HTERT RPE-1 (cell line): Measurements from ENCODE around the gene CNTNAP5.

ENCODE experiments used
- in situ Hi-C: fragments of 300-500 bp; cut with MboI; formaldehyde crosslinking; loops from 4 replicates; pipeline ENCODE4 v1.14.3; 2020; ENCODE audit warnings: low sequenced_read_pairs

The CNTNAP5 gene

DNA sequence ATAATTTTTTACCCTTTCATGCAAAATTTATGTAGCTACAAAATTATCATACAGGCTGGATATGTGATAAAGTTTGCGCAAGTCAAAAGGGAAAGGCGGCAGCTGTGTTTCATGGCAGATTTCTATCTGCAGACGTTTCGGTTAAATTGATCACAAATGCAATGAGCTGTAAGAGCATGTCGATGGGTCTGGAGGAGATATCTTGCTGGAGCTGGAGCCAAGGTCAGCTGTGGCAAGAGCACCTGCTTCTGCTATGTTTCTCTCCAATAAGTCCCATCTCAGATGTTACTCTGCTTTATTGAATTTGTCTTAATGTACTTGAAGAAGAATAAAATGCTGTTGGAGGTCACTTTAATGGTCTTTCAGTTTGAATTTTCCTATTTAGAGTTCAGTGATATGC is 749.7 kb downstream of the CNTNAP5 start:
- in situ Hi-C loops: no loop called here

DNA sequence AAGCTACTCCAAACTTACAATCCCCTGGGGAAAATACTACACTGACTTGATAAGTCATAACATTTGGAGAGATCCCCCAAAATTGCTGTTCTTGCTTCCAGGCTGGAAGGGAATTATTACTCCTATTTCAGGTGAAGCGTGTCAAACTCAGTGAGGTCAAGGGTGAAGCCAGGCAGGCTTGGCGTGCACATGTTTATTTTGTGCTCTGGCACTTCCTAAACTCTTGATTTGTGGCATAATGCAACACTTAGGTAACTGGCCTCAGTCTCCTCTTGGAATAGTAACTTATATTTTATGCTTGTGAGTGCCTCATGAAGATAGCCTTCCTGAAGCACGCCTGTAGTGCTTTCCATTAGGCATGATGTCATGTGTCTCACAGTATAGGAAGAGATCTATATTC is 751.2 kb downstream of the CNTNAP5 start:
- in situ Hi-C loops: no loop called here

DNA sequence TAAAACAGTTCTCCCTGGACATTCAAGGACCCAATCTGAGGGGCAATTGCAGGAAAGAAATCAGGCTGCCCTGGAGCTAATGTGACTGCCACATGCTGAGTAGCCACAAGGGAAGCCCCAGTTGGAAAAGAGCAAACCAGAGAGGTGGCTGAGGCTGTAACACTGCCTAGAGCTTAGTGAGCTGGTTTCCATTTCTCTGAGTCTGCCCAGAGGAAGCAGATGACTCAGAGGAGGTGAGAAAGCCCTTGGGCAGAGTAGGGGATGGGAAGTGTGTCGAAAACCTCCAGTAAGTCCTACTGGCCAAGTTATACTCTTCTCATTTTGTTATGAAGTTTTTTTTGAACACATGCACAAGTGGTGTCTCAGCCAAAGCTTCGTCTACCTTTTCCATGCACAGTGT is 753.0 kb downstream of the CNTNAP5 start:
- in situ Hi-C loops: no loop called here

DNA sequence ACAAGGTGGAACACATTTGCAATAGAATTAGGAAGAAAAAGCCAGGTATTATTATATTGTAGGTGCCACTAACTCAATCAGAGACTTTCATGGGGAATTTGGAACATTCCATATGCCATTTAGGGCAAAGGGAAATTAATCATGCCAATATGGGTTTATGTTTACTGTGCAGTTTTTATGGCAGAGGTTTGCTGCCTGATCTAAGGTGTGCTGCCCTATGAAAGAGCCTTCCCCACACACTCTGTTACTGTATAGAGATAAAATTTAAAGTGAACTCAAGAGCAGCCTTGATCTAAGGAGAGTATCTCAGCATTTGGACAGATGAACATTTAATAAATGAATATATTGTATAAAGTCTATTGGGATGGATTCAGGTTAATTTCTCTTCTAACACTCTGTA is 771.6 kb downstream of the CNTNAP5 start:
- in situ Hi-C loops: no loop called here

DNA sequence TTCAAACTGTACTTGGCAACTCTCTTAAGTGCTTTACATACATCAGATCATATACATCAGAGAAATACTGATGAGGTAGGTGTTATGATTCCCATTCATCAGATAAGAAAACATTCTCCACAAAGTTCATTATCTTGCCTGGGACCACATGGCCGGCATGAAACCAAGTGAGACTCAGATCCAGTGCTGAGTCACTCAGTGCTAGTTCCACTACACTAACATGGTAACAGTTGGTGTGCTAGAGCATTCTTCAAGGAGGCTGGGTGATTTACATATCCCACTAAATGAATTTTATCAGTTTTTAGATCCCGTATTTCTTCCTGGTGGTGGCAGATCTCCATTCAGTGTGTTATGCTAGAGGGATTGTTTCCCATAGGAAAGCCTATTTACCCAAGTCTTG is 772.0 kb downstream of the CNTNAP5 start:
- in situ Hi-C loops: no loop called here

DNA sequence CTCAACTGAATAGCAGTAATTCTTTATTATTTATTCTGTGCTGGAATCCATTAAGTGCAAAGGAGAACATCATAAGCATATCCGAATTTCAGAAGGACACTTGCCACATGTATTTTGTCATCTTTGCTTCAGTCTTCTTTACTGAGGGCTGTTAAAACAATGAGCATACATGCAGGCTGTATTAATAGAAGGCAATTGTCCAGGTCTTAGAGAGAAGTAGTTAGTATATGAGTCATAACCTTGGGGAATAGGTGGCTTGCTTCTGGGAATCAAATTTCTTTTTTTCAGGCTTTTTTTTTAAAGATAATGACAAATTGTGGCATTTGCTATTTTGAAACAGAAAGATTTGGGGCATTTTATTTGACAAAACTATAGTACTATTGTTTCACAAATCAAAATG is 773.5 kb downstream of the CNTNAP5 start:
- in situ Hi-C loops: no loop called here

DNA sequence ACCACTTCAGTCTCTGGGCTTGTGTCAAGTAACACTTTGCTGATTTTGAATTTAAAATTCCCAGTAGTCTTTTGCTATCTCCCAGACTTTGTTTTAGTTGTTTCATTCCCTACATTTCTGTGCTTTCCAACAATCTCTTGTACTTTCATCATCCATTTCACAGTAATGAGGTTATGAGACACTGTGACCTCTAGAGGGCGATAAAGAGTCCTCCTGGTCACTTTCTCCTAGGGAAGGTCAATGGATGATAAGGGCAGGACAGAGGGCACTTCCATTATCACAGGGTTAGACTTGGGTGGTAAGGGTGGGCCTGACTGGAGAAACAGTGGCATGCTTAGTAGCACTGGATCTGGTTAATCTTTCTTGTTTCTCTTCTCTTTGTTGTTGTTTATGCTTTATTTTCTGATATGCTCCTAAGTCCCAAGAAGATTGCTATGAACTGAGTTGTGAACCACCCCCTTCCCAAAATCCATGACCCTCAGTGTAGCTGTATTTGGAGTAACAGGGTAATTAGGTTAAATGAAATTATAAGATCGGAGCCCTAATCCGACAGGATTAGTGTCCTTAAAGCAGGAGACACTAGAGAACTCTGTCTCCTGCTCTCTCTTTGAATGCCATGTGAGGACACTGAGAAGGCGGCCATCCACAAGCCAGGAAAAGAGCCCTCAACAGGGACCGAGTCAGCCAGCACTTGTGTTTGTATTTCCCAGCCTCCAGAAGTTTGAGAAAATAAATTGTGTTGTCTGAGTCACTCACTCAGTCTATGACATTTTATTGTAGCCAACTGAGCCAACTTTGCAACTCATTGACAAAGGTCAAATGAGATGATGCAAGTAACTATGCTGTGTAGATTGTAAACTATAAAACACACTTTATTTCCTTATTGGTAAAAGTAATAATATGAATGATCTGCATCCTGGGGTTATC is 779.2 kb downstream of the CNTNAP5 start:
- in situ Hi-C loops: no loop called here

DNA sequence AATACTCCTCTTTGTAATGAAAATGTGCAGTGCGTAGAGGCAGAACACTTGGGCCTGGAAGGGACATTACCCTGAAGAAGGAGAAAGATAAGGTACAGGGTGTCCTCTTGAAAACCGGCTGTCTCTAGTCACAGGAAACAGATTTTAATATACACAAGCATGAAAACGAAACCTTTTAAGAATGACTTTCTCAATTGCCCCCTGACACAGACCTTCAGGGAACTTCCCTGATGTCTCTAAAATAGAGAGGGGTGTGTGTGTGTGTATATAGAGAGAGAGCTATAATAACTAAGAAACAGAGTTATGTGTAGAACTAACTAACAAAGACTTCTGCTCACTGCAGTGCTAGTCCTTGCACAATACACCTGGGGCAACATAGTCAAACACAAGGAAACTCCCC is 780.0 kb downstream of the CNTNAP5 start:
- in situ Hi-C loops: no loop called here

DNA sequence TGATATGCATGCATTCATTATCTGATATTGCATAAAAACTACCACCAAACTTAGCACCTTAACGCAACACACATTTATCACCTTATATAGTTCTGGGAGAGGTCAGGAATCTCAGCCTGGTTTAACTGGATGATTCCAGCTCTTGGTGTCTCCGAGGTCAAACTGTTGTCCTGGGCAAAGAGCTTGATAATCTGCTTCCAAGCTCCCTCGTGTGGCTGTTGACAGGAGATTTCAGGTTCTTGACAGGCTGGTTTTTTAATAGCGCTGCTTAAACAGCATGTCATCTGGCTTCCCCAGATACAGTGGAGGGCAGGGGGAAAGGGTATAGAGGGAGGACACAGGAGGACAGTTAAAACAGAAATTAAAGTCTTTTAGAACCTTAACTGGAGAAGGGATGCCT is 785.0 kb downstream of the CNTNAP5 start:
- in situ Hi-C loops: no loop called here

DNA sequence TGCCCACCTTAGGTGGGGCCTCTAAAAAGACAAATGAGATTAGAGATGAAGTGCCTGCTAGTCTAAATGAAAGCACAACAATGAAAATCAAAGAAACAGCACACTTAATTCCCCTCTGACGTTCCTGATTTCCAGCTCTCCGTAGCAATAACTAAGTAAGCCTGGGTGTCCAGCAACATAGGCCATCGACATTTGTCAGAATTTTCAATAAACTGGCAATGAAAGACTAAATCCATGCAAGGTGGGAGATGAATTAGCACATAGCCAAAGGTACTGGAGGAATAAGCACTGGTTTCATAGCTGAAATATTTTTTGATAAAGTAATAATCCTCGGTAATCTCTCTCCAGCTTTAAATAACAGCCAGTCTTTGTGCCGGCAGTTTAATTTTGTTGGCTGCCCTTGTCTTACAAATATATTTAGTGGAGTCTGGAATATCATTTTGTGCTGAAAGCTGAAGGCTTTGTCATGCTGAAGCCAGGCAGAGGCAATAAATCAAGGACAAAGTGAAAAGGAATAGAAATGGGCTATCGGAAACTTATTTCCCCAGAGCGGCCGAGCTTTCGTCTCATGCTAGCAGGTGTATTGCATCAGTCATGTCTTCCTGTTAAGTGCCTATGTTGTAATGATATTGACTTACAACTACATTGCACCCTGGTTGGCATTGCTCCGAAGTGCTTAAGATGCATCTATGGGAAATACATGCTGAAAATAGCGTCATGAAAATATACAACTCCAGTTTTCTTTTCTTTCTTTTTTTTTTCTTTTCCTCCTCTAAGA is 790.1 kb downstream of the CNTNAP5 start:
- in situ Hi-C loops: no loop called here

DNA sequence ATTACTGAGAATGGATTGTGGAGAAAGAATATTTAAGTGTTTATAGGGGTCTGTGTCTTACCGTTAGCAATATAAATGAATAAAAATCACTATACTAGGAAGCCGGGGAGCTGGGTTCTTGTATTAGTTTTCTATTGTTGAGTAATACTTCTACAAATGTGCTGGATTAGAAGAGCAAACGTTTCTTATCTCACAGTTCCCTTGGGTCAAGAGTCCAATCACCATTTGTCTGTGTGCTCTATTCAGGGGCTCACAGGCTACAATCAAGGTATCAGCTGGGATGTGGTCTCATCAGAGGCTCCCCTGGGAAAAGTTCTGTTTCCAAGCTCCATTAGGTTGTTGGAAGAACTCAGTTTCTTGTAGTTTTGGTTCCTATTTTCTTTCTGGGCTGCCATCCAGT is 790.9 kb downstream of the CNTNAP5 start:
- in situ Hi-C loops: no loop called here

DNA sequence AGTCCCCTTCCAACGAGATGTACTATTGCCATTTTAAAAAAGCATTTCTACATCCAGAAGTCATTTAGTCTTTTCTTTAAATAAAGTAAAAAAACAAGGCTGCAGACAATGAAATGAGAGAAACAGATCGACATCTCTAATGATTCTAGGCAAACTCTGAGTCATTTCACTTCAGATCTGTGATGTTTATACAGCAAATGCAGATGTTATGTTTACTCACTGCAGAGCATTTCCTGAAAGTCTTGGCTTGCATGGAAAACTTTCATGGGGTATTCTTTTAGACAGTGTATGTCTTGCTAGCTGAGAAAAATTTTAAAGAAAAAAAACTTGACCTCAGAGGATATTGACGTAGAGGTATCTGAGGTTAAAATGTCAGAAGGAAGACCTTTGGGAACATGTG is 797.4 kb downstream of the CNTNAP5 start:
- in situ Hi-C loops: no loop called here

DNA sequence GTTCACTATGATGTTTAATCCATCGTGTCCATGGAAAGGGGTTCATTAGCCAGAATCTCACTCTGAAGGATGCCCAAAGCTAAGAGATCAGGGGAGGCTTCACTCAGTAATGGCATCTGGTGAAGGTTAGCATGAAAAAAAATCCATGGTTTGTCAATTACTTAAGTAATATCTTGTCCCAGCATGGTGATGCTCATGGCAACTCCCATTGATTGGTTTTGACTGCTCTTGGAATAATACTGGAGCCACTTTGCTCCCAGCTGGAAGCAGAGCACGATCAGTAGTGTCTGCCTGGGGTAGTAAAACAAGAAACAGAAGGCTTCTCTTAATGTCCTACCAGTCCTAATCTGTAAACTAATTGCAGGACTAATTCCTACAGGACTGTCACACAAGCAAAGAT is 799.4 kb downstream of the CNTNAP5 start:
- in situ Hi-C loops: no loop called here

DNA sequence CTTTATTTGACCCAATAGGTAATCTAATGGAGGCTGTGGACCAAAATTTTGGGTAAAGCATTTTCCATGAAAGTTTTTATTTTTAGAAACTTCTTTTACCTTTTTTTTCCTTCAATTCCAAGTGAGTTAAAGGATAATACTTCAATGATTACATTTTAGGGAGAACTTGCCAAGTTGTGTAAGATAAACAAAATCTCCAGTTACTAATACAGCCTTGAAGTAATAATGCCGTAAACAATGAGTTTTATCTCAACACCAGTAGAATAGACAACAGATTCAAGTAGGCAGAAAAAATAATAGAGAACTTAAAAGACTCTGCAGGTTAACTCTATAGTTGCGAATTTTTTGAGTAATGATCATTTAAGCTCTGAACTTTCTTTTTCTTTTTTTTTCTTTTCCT is 807.4 kb downstream of the CNTNAP5 start:
- in situ Hi-C loops: no loop called here

DNA sequence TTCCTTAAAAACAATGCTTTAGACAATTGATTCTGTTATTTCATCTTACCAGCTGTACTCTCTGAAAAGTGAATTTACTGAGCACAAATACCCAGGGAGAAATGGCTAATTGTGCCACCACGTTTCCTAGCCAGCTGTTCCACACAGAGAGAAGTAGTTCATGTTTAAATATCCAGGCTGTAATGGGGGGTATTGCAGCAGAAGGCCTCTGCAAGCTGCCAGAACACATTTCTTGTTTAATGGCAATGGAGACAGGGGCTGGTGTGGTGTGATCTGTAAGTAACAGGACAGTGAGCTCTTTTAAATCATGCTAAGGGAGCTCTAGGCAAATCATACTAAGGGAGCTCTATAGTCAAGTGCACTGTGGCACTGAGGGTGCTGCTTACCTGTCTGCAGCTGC is 809.2 kb downstream of the CNTNAP5 start:
- in situ Hi-C loops: no loop called here

DNA sequence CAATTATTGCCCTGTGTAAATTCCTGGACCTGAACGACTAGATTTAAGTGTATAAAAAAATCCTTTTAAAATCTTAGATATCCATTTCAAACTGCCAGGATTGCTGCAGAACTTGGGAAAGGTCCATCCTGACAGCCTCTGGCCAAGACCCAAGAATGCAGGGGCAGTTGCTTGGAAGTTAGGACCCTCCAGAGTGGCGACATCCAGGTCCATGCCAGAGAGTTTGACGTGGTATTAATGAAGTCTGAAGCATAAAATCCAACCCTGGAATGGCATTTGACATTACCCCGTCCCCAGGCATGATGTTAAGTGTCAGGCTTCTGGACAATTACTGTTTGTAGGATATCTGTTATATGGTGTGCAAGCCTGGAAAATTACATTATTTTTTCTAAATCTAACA is 810.2 kb downstream of the CNTNAP5 start:
- in situ Hi-C loops: no loop called here

DNA sequence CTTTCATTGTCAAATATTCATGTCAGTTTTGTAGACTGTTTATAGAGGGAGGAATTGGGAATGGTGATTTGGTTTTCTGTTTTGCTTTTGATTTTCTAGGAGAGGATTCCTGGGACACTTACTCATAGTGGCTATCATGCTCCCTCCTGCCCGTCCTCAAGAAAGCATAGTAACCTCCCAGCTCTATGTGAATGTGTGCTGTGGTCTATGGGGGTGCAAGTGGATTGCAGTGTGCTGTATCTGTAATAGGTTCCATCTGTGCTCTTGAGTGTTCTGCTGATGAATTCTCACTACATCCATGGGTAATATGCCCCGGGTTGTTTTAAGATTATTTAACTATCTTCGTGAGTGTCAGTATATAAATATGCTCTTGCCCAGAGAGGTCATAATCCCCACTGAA is 811.3 kb downstream of the CNTNAP5 start:
- in situ Hi-C loops: no loop called here

DNA sequence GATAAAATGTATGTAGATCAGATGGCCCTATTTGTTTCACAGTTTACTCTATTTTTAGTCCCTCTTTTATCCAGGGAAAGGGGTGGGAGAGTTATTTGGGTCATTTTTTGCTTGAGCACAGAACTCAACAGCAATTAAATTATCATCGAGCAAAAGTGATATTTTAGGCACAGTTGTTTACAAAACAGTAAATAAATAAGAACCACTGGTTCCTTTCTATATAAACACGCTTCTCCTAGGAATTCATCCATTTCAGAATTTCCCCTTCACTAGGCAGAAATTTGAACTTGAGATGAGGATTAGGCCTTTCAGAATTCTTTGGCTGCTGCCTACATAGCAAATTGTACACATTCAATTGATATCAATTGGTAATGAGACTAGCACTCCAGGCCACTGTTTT is 812.4 kb downstream of the CNTNAP5 start:
- in situ Hi-C loops: no loop called here

DNA sequence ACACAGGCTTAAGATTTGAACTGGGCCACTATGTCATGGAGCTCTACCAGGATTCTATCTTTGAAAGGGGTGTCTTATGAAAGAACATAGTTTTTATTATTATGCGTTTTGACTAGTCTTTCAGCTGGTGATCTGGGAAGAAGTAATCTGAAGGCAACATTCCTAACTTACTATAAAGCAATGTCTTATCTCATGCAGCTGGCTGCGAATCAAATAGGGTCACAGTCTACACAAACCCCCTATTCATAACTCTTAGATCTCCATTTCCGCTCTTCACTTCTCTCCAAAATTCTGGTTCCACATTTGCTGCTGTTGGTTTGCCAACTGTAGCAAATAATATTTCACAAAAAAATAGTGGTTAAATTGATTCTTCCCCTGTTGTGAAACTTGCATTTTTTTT is 813.3 kb downstream of the CNTNAP5 start:
- in situ Hi-C loops: no loop called here

DNA sequence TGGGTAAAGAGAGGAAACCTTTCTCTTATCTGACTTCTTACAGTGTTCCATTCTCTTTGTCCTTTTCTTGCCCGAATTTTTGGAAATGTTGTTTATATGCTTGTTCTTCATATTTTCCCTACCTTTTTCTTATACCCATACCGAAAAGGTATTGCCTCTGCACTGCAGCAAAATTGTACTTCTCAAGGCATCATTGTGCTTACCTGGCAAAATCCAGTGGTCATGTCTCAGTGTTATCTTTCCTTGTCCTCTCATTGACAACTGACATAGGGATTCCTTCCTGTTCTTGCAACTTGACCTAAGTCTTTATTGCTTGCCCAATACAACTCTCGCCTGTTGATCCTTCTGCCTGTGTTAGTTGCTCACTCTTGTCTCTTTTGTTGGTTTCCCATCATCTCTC is 842.2 kb downstream of the CNTNAP5 start:
- in situ Hi-C loops: no loop called here

DNA sequence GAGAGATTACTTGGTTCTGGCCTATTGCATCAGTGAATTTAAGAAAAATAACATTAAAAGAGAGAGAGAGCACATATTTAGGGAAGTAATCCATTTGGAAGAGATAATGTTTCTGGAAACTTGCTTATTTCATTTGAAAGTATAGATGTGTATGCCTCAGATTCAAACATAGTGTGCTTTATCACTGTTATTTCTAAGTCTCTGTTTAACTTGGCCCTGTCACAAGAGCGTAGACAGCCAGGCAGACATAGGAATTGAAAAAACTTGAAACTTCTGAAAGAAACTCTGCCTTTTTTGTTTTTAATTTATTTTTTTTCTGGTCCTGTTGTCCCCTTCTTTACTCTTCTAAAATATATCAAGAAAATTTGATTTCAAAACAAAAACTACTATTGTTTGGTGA is 849.1 kb downstream of the CNTNAP5 start:
- in situ Hi-C loops: no loop called here

DNA sequence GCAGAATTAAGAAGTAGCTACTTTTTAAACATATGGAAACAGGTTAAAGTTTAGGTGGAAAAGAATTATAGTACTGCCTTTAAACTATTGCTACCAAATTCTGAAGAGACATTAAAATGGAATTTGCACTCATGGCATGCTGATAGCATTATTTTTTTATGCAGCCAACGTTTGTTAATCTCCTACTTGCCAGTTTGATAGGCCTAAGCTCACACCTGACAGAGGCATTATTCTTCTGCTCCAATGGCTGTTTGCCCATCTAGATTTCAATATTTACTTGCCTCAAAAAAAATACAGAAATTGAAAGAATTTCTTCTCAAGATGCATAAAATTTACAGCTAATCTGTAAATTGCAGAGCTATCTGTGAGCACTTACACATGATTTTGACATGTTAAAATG is 849.6 kb downstream of the CNTNAP5 start:
- in situ Hi-C loops: no loop called here
